PC-9 (cell line): Measurements from ENCODE around the gene TAS2R14.

Experiments
- EZH2 ChIP-seq: fragments of 200-600 bp; sonication (generic); IDR thresholded peaks from 2 replicates; pipeline ENCODE4 v1.8.0; 2017; ENCODE audit warnings: antibody characterized with exemption, low read depth
- TF ChIP-seq, protein P1 (sequence below): fragments of 200-600 bp; sonication (generic); conservative IDR thresholded peaks from 2 replicates; pipeline ENCODE4 v1.6.1; 2017; ENCODE audit warnings: mixed run types, antibody characterized with exemption, mild to moderate bottlenecking, moderate library complexity

DNA sequence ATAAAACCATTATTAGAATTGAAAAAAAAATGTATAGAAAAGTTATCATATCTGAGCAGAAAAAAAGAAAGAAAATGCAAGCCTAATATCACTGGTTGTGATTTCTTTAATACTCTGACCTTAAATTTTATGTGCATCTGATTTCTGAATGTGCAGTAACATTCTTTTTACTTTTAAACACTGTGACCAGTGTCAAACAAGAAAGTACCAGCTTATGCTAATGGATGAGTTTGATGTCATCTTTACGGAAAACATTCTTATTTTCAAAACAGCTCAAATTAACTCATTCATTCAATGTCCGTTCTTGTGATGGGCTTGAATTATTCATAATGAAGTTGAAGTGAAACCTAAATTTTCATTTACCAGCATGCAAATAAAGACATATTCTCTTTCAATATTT, 47.7 kb upstream of the TAS2R14 start, which contains the start of gene TAS2R50:
- TF ChIP-seq, protein P1, sequence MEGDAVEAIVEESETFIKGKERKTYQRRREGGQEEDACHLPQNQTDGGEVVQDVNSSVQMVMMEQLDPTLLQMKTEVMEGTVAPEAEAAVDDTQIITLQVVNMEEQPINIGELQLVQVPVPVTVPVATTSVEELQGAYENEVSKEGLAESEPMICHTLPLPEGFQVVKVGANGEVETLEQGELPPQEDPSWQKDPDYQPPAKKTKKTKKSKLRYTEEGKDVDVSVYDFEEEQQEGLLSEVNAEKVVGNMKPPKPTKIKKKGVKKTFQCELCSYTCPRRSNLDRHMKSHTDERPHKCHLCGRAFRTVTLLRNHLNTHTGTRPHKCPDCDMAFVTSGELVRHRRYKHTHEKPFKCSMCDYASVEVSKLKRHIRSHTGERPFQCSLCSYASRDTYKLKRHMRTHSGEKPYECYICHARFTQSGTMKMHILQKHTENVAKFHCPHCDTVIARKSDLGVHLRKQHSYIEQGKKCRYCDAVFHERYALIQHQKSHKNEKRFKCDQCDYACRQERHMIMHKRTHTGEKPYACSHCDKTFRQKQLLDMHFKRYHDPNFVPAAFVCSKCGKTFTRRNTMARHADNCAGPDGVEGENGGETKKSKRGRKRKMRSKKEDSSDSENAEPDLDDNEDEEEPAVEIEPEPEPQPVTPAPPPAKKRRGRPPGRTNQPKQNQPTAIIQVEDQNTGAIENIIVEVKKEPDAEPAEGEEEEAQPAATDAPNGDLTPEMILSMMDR: no peak
- TF ChIP-seq EZH2: no peak
